ENCODE results near the gene FAM107B.

Gene FAM107B

DNA sequence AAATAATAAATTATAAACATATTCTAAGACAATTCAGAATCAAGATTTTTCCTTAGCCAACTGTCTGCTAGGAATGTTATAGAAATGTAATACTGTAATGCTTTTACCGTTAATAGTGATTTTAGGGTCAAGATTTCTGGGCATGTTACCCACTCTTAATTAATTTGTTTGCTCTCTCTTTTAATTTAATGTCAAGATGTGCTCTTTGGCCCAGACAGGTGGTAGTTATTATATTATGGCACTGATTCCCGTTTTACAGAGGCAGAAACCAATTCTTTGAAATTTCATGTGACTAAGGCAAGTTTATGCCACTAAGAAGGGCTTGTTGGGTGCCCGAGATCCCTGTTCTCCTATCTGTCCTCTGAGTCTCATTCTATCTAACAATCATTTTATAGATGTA is 959 bp upstream of the FAM107B start:
- DNase-seq: no peak

DNA sequence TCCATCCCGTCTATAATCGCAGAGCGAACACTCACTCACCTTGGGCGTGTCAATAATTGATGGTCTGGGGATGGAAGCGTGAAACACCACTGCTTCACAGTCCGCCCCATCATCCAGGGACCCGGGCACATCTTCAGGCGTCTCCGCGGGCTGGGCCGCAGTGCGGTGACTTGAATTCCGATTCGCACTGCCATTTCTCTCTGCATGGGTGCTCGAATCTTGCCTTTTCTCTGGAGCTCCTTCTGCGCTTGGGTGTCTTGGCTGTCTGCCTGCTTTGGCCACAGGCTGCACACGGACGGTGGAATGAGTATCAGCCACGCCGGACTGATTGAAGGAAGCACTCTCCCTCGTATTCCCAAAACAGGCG is 500 bp downstream of the FAM107B start:
- DNase-seq: no peak

DNA sequence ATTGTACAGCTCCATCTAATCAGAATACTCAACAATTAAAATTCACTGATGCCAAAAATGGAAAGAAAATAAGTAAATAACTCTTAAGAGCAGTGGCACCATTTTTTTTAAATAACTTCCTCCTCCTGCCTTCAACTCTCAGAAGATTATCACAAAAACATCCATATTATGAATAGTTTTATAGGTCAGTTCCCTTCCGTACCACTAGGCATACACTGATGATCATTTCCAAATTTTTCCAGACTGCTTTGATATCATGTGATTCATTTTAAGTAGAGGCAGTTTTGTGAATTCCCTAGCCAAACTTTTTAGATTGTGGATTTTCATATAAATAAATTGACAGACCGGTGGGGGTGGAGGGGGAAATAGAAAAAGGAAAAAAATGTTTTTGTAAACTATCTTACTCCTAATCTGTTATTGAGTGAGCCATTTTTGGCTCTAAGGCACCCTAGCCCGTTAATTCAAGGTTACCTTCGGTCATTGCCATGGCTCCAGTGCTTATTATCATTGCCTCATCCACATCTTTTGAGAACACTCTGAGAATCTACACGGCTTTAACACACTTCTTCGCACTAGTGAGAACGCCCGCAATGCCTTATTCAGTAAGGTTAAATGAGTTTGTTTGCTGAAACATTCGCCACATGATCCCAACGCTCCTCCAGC is 1.0 kb downstream of the FAM107B start:
- DNase-seq: no peak

DNA sequence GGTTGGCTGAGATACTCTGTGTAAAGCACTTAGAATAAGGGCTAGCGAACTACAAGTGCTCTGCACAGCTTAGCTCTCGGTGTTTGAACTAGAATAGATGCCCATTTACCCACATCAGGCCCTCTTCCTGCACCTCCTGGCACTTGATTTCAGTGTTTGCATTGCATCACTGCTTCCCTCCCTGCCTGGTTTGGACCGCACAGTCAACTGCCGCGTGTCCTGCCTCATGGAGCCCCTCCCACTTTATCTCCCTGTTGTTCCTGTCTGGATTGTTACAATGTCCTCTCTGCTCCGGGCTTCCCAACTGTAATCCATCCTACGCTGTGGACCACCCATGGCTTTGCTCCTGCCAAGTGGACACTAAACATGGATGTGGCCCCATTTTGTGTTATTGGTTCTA is 2.3 kb downstream of the FAM107B start:
- DNase-seq: no peak

DNA sequence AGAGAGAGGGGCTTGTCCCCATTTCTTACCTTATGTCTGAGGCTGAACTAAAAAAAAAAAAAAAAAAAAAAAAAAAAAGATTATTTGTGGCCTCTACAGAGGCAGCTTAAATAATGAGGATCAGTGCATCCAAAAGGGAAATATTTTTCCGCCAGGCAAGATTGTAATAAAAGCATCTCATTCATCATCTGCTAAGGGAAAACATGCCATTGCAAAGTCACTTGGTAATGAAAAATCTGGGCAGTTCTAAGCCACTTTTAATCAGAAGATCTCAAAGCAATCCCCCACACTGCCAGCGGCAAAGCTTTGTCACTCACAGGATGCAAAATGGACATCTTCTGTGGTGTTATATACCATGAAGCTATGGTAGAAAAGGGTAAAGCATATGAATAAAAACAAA is 3.8 kb downstream of the FAM107B start:
- no peak for DNase-seq

DNA sequence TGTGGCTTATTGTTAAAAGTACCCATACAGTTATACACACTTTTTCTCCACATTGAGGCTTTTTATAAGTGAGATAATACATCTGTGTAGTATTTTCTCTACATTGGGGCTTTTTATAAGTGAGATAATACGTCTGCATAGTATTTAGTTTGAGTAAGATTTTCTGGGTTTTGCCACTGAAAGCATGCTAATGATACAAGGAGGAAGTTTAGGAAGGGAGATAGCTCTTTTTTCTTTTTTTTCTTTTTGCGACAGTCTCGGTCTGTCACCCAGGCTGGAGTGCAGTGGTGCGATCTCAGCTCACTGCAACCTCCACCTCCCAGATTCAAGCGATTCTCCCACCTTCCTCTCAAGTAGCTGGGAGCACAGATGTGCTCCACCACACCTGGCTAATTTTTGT is 13.3 kb downstream of the FAM107B start:
- no peak for DNase-seq

DNA sequence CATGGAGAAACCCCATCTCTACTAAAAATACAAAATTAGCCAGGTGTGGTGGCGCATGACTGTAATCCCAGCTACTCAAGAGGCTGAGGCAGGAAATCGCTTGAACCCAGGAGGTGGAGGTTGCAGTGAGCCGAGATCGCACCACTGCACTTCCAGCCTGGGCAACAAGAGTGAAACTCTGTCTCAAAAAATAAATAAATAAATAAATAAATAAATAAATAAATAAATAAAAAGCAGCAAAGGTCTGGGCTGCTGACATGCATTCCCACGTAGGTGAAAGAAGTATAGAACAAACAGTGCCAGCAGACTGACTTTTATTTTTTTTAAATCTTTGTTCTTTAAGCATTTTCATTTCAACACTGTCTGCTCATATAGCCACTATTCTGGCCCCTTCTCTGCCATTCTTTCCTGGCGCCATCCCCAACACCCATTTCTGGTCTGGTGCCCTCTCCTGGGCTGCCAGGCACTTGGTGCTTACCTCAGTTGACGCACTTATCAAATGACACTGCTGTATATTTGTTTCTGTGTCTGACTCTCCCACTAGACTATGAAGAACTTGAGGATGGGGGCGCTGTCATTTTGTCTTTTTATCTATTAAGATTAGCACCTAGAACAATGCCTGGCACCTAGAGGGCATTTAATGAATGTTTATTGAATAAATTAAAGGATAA is 15.6 kb downstream of the FAM107B start:
- DNase-seq: no peak

DNA sequence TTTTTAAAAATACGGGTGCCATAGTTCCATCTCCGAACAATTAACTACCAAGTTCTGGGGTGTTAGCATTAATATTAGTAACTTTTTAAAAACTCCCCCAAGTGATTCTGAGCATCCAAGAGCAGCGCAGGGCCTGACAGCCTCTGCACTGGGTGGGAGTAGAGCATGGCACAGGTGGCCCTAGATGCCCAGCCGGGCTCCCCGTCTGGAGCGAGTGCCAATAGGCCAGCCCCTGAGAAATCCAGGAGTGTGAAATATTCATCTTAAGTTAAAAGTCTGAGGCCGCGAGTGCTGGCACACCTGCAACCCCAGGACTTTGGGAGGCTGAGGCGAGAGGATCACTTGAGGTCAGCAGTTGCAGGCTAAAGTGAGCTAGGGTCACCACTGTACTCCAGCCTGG is 16.2 kb downstream of the FAM107B start:
- no peak for DNase-seq

DNA sequence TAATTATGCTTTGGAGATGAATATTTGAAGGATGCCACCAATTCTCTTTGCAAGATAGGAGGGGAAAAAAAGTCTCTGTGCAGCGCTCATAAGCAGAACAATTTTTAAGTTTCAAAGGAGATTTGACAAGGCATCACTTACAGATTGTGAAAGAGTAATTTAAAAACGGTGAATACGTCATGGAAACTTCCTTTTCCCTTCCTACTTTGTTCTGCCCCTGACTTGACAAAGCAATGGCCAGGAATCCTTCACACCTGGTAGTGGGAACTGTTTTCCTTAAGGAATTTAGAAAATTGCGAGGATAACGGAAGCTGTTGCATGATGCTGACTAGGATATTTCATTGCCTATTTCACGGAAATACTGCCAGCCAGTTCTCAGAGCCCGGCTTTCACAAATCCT is 16.7 kb downstream of the FAM107B start:
- DNase-seq: no peak

DNA sequence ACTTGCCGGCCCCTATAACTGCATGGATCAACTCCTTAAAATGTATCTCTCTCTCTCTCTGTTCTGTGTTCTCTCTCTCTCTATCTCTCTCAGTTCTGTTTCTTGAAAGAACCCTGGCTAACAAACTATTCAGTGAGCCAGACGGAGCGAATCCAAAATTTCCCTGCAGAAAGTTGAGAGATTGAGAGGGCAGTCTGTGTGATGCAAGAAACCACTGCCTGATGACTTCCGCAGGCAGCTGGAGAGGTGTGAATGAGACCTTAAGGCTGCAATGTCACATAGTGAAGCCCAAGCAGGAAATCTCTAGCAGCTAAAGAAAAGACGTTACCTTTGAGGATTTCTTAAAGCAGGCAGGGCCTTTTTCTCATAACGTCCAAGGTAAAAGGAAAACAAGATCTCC is 17.3 kb downstream of the FAM107B start:
- DNase-seq: no peak

DNA sequence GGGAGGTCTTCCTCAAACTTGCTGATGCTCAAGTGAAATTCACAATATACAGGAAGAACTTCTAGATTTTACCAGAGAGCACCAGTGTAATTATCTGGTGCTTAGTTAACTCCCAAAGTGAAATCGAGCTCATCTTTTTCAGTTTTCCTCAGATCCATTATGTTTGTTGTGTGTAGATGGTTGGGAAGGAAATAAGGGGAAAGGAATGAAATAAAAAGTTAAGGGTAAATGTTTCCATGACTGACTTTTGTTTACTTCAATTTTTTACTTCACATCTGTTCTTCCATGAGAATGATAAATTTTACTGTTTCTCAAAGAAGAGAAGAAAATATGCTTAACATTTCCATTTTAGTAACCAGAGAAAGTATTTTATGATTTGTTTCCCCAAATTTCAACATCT is 21.3 kb downstream of the FAM107B start:
- DNase-seq: no peak

DNA sequence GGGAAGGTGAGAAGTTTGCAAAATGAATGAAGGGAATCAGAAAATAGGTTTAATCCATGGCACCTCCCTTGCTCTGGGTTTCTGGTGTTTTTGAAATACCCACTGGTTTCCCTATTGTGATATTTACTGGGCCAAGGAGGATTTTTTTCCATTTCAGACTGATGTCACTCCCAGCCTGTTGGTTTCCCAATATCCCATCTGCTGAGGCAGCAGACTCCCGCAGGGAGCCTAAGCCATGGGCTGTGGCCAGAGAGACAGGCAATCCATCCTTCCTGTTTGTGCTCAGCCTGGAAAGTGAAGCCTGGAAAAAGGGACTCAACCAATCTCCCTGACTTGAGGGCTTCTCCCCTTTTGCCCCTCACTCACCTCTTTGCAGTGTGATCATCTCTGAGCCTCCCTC is 22.8 kb downstream of the FAM107B start:
- DNase-seq: no peak

DNA sequence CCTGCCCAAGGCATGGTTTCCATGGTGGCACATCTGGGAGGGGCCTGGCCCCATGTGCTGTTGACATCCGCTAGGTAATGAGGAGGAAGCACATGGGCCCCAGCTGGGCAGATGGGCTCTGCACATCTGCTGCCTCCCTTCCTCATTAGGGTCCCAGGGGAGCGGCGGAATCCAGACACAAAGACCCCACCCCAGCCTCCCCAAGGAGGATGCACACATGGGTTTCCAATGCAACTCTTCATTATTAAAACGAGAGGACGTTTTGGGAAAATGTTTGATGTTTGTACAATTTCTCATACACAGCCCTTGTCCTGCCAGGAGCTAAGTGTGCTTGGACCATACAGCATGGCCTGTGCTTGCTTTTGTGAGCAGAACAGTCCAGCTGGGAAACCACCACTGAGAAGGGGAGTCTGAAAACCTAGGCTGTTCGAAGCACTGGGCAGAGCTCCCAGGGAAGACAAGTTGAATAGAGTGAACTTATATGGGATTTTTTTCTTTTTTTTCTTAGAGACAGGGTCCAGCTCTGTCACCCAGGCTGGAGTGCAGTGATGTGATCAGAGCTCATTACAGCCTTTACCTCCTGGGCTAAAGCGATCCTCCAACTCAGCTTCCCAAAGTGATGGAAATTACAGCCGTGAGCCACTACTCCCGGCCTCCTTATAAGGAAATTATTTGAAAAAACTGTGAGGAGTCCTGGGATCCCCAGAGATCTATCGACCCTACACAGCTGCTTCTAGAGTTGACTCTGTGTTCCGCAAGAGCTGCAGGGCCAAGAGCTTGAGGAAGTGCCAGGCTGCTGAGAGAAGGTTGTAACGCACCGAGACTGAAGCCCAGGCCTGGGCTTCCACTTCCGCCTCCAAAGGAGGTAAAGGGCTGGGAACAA is 23.4 kb downstream of the FAM107B start:
- no peak for DNase-seq

DNA sequence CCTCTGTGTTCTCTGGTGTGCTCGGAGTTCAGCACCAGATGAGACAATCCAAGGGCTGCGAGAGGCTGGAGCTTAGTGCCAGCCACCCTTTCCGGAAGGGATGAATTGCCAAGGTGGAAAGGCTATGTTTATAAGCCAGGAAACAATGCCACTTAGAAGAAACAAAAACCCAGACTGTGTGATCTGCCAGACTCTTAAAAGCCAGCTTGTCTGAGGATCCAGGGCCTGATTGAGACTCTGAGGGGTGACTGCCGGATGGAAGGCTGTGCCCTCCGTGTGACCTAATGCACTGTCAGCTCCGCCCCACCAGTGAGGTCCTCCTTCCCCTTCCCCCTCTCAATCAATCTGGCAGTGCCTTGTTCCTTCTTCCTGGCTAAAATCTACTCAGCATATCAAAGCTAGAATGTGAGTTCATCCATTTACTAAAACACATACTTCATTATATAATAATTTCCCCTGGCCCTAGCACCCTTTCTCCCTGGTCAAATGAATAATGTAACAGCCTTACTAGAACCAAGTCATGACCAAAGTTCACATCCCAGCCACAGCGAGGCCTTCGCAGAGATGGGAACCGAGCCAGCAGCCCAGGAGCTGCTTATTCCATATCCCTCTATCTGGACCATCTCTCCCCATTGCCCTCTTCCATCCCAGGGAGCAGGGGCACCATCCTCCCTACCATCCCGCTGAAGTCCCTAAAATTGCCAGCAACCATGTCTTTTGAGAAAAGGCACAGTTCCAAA is 25.5 kb downstream of the FAM107B start:
- no peak for DNase-seq

DNA sequence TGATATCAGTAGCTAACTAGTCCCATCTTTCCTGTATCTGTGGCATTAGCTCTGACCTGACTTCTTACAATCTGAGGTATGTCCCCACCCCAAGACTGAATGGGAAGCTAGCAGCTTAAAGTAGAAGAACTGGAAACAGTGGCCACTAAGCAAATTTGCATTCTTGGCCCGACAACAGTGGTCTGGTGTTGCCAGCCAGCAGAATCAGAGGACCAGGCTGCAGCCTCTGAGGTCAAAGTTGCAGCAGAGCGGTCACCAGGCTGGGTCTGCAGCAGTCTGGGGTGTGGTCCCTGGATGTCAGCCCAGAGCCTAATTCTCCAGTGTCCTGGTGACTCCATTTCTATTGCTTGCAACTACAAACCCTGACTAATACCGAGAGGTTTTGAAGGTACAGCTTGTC is 26.3 kb downstream of the FAM107B start:
- DNase-seq: no peak

DNA sequence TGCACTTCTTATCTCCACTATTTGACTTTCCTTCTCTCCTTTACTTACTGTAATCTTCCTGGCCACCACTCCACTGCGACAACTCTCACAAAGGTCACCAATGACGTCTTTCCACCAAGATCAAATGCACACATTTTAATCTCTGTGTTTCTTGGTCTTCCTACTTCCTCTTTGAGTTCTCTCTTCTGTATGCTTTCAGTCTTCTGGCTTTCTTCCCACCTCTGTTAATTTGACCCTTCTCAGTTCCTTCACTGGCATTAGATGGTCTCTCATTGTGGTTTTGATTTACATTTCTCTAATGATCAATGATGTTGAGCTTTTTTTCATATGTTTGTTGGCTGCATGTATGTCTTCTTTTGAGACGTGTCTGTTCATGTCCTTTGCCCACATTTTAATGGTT is 31.9 kb downstream of the FAM107B start:
- DNase-seq: no peak

DNA sequence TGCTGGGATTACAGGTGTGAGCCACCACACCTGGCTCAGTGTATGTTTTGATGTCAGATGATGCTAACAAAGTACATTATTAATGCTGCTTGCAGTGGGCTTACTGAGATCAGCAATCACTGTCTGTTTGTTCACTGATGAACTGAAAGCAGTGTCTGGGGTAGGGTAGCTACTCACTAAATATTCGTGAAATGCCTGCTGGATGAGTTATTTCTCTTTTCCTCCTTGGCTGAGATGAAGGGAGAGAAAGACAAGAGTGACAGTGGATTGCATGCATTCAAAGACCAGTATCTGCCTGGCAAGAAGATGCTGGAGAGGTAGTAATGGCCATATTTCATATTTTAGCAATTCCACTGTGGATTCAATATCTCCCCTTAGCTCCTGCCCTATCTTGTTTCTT is 32.3 kb downstream of the FAM107B start:
- no peak for DNase-seq

DNA sequence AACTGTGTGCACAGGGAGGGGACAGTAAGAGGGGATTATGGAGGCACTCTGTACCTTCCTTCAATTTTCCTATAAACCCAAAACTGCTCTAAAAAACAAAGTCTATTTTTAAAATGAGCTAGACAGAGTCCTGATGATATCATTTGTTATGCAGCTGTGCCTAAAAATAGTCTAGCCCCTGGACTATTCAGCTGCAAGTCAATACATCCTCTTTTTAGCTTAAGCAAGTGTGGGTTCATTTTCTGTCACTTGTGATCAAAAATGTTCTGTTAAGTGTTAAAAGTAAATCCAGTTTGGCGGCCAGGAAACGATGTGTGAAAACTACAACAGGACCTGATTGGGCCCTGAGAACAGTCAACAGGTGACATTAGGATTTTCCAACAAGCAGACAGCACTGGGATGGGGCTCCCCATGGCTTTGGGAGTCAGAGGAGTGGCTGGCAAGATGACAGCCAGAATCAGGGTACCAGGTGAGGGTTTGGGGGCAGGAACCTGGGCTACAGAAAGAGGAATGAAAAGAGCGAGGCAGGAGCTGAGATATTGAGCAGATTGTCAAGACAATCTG is 33.9 kb downstream of the FAM107B start:
- DNase-seq: no peak

DNA sequence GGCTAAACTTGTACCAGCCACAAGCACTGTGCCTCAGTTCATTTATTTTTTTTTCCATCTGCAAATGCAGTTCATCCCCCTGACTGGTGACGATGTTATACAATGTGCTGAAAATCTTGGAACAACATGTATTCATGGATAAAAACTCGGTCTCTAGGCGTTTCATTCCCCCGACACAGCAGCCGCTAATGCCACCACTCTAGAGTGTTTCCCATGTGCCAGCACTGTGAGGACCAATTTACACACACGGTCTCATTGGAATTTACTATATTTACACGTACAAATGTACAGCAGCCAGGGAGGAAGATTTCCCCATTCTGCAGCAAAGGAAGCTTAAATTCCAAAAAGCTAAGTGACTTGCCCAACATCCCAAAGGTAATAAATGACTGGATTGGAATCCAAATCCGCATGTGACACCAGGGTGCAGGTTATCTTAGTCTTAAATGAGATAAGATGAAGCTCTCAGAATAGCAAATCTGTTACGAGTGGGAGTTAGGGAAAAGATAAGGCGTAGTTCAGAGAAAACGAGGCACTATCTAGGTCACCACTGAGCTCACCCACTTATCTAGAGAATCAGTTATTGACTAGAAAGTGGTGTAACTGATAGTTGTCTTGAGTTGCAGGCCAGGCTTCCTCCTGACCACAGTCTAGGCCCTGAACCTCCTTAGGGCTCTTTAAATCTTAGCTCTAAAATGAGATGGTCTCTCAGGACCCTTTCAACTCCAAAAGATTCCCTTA is 36.7 kb downstream of the FAM107B start:
- DNase-seq: no peak

DNA sequence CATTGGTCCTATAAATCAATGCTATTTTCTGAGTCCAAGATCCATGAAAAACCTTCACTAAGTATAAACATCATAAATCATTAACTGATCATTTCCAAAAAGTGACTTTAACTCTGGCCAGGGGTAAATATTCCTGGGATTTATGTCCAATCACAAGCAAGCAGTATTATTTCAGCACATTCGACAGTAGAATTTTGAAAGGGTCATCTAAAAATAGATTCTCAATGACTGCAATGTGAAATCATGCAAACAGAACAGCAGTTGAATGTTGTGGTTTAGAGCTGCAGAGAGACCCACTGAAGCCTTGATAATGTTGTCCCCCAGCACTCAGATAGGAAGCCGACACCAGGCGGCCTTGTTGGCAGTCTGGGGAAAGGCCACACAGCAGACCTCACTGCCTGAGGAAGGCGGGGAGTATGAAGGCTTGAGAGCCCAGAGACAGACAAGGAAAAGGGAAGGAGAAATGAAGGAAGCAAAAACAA is 38.1 kb downstream of the FAM107B start:
- DNase-seq: no peak

DNA sequence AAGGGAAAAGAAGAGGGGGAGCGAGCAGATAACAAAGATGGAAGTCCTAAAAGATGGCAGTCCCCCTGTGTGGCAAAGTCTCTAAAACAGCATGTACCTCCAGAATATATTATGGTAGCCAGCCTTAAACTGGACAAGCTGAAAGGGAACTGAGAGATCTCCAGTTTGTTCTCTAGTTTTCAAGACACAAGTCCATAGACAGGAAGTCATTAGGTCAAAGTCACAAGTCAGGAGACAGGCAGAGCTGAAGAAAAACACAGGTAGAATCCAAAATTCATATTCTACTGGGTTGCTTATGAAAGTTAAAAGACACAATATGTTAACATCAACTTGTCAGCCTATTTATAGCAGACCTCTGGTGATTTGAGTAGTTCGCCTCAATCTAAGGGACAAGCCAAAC is 38.7 kb downstream of the FAM107B start:
- DNase-seq: no peak

DNA sequence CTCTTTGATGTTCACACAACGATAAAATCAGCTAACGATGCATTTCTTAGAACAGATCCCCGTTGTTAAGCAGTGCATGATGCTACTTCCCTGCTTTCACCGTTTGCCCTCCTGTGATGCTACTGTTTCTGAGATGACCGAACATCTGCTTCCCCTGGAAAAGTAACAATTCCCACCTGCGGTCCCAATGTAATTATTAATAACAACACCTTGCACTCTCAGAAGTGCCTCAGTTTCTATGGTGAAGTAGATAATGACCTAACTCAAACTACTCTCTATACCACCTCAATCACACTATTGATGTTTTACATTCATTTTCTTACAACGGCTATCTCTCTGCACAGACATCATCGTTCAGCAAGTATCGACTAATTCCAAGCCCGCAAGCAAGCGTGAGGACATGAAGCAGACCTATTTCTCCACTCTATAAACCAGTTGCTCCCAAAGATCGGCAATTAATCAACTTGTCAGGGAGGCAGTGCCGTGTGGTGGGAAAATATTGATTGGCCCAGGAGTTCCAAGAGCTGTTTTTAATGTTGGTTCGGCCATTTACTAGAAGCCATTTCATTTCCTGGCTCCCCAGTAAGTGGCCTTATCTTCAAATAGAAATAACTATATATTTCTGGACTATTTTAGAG is 42.7 kb downstream of the FAM107B start:
- no peak for DNase-seq
